Ovary (tissue), 9 donors: ENCODE measurements around the gene CAMSAP1. TPM values are rescaled to one million over a fixed set of nuclear protein-coding genes. Genes with fewer than 3 reads are reported as not detected.

ENCODE experiments used
- DNase-seq, 5 donors: peaks; one replicate each; pipeline ENCODE4 v3.0.0-alpha.2; 2019 to 2020
- H3K27ac ChIP-seq, 2 donors: fragments of 200-600 bp; one replicate each; pipeline versions ENCODE4 v1.5.1 to v1.8.0; 2019 to 2022
- H3K27me3 ChIP-seq: fragments of 200-600 bp; one replicate; pipeline ENCODE4 v1.8.0; 2022
- H3K36me3 ChIP-seq: fragments of 200-600 bp; sonication (generic); one replicate; pipeline ENCODE4 v1.5.1; 2019
- H3K4me1 ChIP-seq: one replicate; pipeline ENCODE4 v1.8.1; 2013; ENCODE audit warnings: mild to moderate bottlenecking, moderate library complexity; ENCODE audit not compliant: insufficient read depth
- H3K4me3 ChIP-seq: fragments of 200-600 bp; sonication (generic); one replicate; pipeline ENCODE4 v1.5.1; 2017
- H3K9me3 ChIP-seq, 2 donors: fragments of 200-600 bp in 1 of 2; sonication (generic) in 1 of 2; one replicate each; pipeline versions ENCODE4 v1.5.1 to v1.8.1; 2013 to 2019; ENCODE audit warnings: mild to moderate bottlenecking in 1 of 2, moderate library complexity in 1 of 2
- EP300 ChIP-seq: sonication (generic); formaldehyde crosslinking; IDR thresholded peaks from one replicate; pipeline ENCODE4 v1.6.1; 2017; ENCODE audit warnings: antibody characterized with exemption
- POLR2A ChIP-seq: fragments of 450-650 bp; IDR thresholded peaks from one replicate; pipeline ENCODE4 v1.6.1; 2017; ENCODE audit warnings: antibody characterized with exemption, mild to moderate bottlenecking, moderate library complexity
- WGBS, 3 donors: extraction: QIAGEN DNeasy Blood & Tissue Kit in 1 of 3; methylation state at CpG; one replicate each; pipeline versions ENCODE4 v1.1.5 to v1.1.7; 2013 to 2017; 5-methylcytosine and 5-hydroxymethylcytosine counted together
- intact Hi-C, 4 donors: fragments of 100-400 bp; cut with DNase I; formaldehyde crosslinking; loops; one replicate each; pipeline versions ENCODE4 v1.11.0 to v1.15.1; 2022 to 2023
- polyA plus RNA-seq, 2 donors: library from polyadenylated mRNA; stranded (reverse); fragments of 200-250 nt in 1 of 2; fragments of 350-450 nt in 1 of 2; fragmentation: Illumina TruSeq in 1 of 2; extraction: RNeasy Lipid Tissue Mini Kit (QIAGEN cat#74804) in 1 of 2; gene quantifications; one replicate each; pipeline ENCODE4 v1.2.3, GENCODE V29; 2013 to 2014
- total RNA-seq, 7 donors: library from RNA; depleted of rRNA in 2 of 7; stranded (reverse); fragments of >200 nt in 2 of 7; fragmentation: NEBNext Ultra II Directional in 3 of 7; extraction: Animal tissue kit (Norgen Biotek cat#: 25700) in 3 of 7; gene quantifications; one replicate each; pipeline versions ENCODE4 v1.1.0 to v1.2.4, GENCODE V29; 2016 to 2023
- TF ChIP-seq, protein P1 (sequence below), 3 donors: fragments of 450-650 bp in 2 of 3; fragments of 200-600 bp in 1 of 3; IDR thresholded peaks; one replicate each; pipeline versions ENCODE4 v1.5.1 to v1.8.0; 2016 to 2022; ENCODE audit warnings: antibody characterized with exemption in 3 of 3, mild to moderate bottlenecking in 1 of 3
- donor health status: DM: no; HTN: no; CAD: no; lungs with moderate emphysema.
- donor health status: DM: no; HTN: no; CAD: no.
- donor health status: Bipolar disorder and iron deficiency.
- donor health status: DM: yes; HTN: yes; CAD: no.
- donor health status: DM: no; HTN: no; CAD: no.
- donor health status: DM: yes; HTN: yes; CAD: no.

The CAMSAP1 gene
- total and polyA plus RNA-seq, 9 donors, result 9.4 to 62.6 (median 38.0) TPM

- Histone ChIP-seq H3K9me3 (no peaks in the 10 kb centered on the region), H3K4me3 (no peak overlapping the region), H3K27me3 (no peaks in the 10 kb centered on the region), H3K4me1 (no peaks in the 10 kb centered on the region), H3K27ac (no peak overlapping the region), H3K36me3 (no peaks in the 10 kb centered on the region)
- TF ChIP-seq, protein P1, sequence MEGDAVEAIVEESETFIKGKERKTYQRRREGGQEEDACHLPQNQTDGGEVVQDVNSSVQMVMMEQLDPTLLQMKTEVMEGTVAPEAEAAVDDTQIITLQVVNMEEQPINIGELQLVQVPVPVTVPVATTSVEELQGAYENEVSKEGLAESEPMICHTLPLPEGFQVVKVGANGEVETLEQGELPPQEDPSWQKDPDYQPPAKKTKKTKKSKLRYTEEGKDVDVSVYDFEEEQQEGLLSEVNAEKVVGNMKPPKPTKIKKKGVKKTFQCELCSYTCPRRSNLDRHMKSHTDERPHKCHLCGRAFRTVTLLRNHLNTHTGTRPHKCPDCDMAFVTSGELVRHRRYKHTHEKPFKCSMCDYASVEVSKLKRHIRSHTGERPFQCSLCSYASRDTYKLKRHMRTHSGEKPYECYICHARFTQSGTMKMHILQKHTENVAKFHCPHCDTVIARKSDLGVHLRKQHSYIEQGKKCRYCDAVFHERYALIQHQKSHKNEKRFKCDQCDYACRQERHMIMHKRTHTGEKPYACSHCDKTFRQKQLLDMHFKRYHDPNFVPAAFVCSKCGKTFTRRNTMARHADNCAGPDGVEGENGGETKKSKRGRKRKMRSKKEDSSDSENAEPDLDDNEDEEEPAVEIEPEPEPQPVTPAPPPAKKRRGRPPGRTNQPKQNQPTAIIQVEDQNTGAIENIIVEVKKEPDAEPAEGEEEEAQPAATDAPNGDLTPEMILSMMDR (IDR thresholded peaks at IDR 0.05), result no peak
- TF ChIP-seq EP300 (no peak), POLR2A (no peak)
- no peak for DNase-seq
- 76 to 80% (median 80%) methylated on average over 4 of the region's 4 CpGs for WGBS, 3 donors
- intact Hi-C loops, result loop anchor here in 1 of 4 donors (10.0 kb wide), 1 partner anchor 489 kb away; no protein-coding TSS in a partner anchor
These were observed 112.0 kb downstream of the CAMSAP1 start for GRCh38 chr9:135795391-135795790.

DNA sequence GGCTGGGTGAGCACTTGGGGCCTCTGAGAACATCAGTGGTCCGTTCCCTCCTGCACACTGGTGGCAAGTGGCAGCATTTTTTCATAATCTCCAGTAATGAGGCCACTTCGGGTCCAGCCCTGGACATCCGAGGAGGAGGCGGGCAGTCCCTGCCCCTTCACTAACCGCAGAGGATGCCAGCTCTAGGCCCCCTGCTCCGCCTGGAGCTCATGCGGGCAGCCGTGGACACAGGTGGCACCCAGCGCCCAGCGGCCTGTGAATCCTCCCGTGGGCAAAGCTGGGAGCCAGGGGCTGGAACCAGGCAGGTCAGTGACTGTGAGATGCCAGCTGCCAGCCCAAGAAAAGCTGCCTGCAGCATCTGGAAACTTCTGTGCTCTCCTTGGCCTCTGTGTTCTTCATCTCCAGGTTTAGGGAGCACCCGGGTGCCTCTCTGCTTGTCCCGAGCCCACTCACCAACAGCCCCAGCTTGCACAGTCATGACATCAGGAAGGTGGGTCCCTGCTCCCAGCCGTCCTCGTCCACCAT lies 112.9 kb downstream of the CAMSAP1 start:
- 79 to 86% (median 79%) methylated on average over 15 of the region's 15 CpGs for WGBS, 3 donors
- H3K4me1 ChIP-seq, result no peaks in the 10 kb centered on the region
- no peaks in the 10 kb centered on the region for H3K27me3 ChIP-seq

DNA sequence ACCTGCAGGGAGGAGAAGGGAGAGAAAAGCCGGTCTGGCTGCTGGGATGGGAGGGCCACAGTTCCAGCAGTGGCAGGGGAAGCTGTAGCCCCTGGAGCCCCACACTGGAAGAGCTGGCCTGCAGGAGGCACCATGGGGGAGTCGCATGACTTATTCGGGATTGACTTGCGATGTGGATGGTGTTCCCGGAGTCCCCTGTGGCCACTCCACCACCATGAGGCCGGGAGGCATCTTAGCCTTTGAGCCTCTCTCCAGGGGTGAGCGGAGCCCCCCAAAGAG lies 113.3 kb downstream of the CAMSAP1 start:
- Histone ChIP-seq H3K9me3 (no peaks in the 10 kb centered on the region), H3K4me1 (no peaks in the 10 kb centered on the region), H3K27me3 (no peaks in the 10 kb centered on the region), H3K4me3 (no peak overlapping the region), H3K27ac (no peak overlapping the region), H3K36me3 (no peaks in the 10 kb centered on the region)
- no peak for DNase-seq
- intact Hi-C loops, result loop anchor here in 1 of 4 donors (10.0 kb wide), 1 partner anchor 491 kb away; no protein-coding TSS in a partner anchor
- WGBS, 3 donors, result 64 to 70% (median 68%) methylated on average over 7 of the region's 7 CpGs
- TF ChIP-seq, protein P1 (IDR thresholded peaks at IDR 0.05), result no peak
- TF ChIP-seq POLR2A (no peak), EP300 (no peak)

More for the DNA sequence above, 112.9 kb downstream of the CAMSAP1 start:
- TF ChIP-seq EP300 (no peak), POLR2A (no peak)
- TF ChIP-seq, protein P1 (IDR thresholded peaks at IDR 0.05), result no peak
- Histone ChIP-seq H3K36me3 (no peaks in the 10 kb centered on the region), H3K4me3 (no peak overlapping the region), H3K9me3 (no peaks in the 10 kb centered on the region), H3K27ac (no peak overlapping the region)
- intact Hi-C loops, result loop anchor here in 1 of 4 donors (10.0 kb wide), 1 partner anchor 490 kb away; no protein-coding TSS in a partner anchor
- no peak for DNase-seq

DNA sequence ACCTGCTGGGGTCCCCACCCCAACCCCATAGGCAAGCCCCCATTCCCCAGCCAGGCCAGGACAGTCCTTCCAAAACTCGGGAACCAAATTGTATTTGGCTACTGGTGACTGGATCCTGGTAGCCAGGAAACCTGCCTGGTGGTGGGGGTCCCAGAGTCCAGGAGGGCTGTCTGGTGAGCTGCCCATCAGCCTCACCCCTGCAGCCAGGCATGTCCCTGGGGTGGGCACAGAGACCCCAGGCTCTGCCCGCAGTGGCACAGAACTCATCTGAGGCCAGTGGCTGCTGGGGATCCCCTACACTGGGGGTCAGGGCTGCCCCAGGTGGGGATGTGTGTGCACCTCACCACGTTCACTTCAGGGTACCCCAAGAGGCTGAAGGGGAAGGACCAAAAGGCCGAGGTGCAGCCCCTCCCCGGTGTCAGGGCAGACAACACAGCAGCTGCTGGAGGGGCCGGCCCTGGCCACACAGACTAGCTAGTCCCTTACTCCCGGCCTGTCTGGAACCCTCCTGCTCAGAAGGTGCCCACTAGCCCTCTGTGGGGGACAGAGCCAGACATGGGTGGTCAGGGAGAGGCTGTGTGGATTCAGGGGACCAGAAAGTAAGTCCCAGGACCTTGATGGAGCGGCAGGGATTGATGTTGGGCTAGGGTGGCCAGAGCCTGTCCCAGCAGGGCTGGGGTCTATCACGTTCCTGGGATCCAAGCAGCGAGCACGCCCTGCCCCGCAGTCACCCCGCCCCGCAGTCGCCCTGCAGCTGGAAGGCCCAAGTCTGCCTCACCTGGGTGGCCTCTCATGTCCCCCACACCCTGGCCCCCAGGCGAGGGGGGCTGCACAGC lies 113.9 kb downstream of the CAMSAP1 start:
- Histone ChIP-seq H3K27me3 (no peaks in the 10 kb centered on the region), H3K36me3 (no peaks in the 10 kb centered on the region), H3K27ac (no peak overlapping the region), H3K9me3 (no peaks in the 10 kb centered on the region), H3K4me3 (no peak overlapping the region), H3K4me1 (no peaks in the 10 kb centered on the region)
- TF ChIP-seq EP300, result no peak
- TF ChIP-seq, protein P1 (IDR thresholded peaks at IDR 0.05), result no peak
- no peak for TF ChIP-seq POLR2A
- intact Hi-C loops, result loop anchor here in 1 of 4 donors (10.0 kb wide), 1 partner anchor 491 kb away; no protein-coding TSS in a partner anchor
- DNase-seq, result no peak
- 71 to 77% (median 74%) methylated on average over 10 to 16 of the region's 16 CpGs for WGBS, 3 donors
